IPS-NIHi11 (cell line): Measurements from ENCODE around the gene PAQR8.
A peak's percentile ranks its signal among the peaks of the same experiment; 100 is the strongest.

Experiments
- DNase-seq: peaks from one replicate; pipeline ENCODE4 v3.0.0; 2012; ENCODE audit warnings: mixed read lengths, low spot score

PAQR8 gene, protein sequence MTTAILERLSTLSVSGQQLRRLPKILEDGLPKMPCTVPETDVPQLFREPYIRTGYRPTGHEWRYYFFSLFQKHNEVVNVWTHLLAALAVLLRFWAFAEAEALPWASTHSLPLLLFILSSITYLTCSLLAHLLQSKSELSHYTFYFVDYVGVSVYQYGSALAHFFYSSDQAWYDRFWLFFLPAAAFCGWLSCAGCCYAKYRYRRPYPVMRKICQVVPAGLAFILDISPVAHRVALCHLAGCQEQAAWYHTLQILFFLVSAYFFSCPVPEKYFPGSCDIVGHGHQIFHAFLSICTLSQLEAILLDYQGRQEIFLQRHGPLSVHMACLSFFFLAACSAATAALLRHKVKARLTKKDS

GRCh38 chr6:52361945-52362442 is at the start of gene PAQR8:
Gene PAQR8 (plus strand): TSS chr6:52362151. CDS start chr6:52403214, 41,063 bp downstream.
- peak; percentile 93 for DNase-seq

GRCh38 chr6:52312461-52312860 is 49.5 kb upstream of the PAQR8 start:
- no peak for DNase-seq

DNA sequence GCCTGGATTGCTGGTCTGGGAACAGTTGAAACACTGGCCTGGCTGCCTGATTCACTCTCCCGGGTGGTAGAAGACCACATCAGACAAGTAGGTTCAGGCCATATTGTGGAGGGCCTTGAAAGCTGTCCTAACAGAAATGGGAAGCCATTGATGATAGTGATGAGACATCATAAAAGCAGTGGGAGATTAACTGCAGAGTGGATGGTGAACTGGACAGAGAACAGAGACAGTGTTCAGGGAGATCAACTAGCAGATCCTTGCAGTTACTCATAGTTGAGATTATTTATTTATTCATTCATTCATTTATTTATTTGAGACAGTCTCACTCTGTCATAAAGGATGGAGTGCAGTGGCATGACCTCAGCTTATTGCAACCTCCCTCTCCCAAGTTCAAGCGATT is 47.2 kb upstream of the PAQR8 start:
- no peak for DNase-seq

DNA sequence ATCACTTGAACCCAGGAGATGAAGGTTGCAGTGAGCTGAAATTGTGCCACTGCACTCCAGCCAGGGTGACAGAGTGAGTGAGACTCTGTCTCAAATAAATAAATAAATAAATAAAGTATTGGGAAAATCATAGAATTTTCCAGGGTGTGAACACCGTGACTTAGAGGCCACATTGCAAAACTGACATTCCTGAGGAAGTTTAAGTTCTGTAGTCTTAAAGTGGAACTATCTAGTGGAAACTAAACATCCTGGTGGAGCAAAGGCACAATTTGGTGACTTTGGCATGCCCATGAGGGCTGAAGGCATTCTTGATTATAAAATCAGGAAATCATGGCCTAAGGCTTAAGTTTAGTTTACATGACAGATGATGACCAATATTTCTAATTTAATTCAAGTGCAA is 44.7 kb upstream of the PAQR8 start:
- no peak for DNase-seq

DNA sequence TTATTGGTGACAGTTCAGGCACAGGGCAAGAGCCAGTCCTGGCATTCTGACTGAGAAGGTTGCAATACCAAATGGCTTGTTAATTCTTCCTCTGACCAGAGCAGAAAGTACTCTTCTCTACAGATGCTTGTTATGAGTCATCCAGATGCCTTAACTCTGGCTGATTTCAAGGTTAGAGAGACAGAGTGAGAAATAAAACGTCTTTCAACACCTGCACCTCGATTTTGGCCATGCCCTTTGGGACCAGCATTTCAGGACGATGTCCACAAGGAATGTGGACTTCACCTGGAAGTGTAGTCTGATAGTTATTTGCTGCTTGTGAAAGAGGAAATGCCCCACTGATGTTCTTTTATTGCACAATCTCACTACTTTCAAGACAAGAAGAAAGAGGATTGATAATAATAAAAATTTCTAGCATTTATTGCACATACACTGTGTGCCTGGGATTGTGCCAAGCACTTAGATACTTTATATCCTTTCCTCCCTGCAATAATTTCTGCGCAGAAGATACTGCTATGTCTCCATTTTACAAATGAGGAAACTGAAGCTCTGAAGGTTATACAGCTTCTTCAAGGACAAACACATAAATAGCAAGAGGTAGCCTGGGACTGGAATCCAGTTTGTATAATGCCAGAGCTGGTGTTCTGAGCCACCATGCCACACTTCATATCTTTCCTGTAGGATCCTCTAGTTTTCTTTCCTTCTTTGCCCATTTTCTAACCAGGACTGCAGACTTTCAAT is 43.9 kb upstream of the PAQR8 start:
- no peak for DNase-seq

DNA sequence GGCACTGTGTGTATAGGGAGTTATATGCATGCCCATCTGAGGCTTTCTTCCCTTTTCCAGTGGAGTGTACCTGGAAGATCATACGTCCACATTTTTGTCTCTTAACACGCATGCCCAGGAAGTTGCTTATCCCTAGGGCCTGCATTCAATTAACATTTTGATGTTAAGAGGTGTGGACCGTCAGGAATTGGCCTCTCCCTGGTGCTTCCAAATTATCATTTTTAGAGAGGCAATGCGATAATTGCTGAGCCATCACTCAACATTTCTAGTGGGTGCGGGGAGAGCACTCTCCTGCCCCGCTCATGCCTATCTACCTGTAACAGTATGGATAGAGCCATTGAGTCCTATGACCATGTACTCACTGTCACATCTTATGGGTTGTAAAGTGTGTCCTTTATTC is 37.8 kb upstream of the PAQR8 start:
- DNase-seq: no peak

GRCh38 chr6:52325695-52326471 is 36.1 kb upstream of the PAQR8 start:
- DNase-seq: peak; percentile 65

DNA sequence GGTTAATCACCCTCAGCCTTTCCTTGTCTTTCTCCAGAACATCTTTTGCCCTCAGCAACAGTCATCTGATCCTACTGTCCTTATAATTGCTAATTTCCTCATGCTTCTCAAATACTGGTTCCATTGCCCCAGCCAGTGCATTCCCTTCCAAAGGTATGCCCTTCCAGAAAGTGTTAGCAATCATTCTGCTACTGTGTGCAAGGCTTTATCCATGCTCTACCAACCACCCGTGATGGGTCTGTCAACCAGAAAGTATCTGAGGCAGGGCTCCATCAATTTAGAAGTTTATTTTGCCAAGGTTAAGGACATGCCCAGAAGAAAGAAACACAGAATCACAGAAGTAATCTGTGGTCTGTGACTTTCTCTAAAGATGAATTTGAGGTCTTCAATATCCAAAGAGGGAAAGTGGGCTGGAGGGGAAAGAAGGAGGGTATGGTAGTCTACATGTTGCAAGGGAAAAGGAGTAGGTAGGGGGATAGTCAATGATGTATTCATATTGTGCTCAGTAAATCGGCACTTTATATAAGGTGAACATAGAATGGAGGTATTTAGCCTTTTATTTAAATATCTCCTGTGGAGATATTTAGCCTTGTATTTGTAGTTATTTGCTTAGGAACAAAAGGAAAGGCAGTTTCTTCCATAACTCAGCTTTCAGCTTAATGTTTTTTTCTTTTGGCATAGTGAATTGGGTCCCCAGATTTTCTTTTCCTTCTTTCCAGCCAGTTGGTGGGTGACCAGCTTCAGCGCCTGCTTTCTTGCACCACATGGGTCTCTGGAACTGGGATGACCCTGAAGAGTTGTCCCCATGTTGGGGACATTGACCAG is 35.2 kb upstream of the PAQR8 start:
- DNase-seq: no peak

GRCh38 chr6:52328303-52328662 is 33.7 kb upstream of the PAQR8 start:
- no peak for DNase-seq

GRCh38 chr6:52328729-52329128 is 33.2 kb upstream of the PAQR8 start:
- DNase-seq: no peak

GRCh38 chr6:52330470-52330869 is 31.5 kb upstream of the PAQR8 start:
- DNase-seq: no peak

GRCh38 chr6:52331793-52332457 is 30.0 kb upstream of the PAQR8 start:
- no peak for DNase-seq

- no peak for DNase-seq
Measured at GRCh38 chr6:52333840-52334200, 28.1 kb upstream of the PAQR8 start.

- DNase-seq: no peak
Measured at GRCh38 chr6:52335576-52335975, 26.4 kb upstream of the PAQR8 start.

- no peak for DNase-seq
Measured at GRCh38 chr6:52336919-52337561, 24.9 kb upstream of the PAQR8 start.

- no peak for DNase-seq
Measured at GRCh38 chr6:52337633-52338290, 24.2 kb upstream of the PAQR8 start.

- DNase-seq: no peak
Measured at GRCh38 chr6:52340603-52340880, 21.4 kb upstream of the PAQR8 start.

GRCh38 chr6:52341561-52342260 is 20.2 kb upstream of the PAQR8 start:
- DNase-seq: no peak

GRCh38 chr6:52345311-52345710 is 16.6 kb upstream of the PAQR8 start:
- no peak for DNase-seq

DNA sequence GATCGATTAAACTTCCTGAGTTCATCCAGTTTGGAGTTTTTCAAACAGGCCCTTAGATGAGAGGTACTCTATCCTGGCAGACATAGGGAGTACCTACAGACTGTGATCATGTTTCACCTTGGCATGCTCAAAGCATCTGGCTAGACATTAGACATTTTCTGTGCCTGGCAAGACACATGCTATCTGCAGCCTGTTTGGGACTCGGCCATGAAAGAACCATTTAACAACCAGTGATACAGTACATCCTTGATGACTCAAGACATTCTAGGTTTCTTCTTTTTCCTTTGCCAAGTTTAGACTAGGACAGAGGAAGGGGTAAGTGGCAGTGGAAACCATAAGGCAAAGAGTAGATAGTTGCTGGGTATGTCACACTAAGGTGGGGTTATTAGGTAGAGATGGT is 15.4 kb upstream of the PAQR8 start:
- no peak for DNase-seq
